ENCODE measurements around the gene GIMAP2. TPM values are rescaled to one million over a fixed set of nuclear protein-coding genes. Genes with fewer than 3 reads are reported as not detected.

GIMAP2 gene
- total and polyA plus RNA-seq, 9 of the 15 experiments (the other 6 are each of a cell fraction or from before 2014, with no cell fraction given): 0.37 to 1.8 (median 1.2) TPM

DNA sequence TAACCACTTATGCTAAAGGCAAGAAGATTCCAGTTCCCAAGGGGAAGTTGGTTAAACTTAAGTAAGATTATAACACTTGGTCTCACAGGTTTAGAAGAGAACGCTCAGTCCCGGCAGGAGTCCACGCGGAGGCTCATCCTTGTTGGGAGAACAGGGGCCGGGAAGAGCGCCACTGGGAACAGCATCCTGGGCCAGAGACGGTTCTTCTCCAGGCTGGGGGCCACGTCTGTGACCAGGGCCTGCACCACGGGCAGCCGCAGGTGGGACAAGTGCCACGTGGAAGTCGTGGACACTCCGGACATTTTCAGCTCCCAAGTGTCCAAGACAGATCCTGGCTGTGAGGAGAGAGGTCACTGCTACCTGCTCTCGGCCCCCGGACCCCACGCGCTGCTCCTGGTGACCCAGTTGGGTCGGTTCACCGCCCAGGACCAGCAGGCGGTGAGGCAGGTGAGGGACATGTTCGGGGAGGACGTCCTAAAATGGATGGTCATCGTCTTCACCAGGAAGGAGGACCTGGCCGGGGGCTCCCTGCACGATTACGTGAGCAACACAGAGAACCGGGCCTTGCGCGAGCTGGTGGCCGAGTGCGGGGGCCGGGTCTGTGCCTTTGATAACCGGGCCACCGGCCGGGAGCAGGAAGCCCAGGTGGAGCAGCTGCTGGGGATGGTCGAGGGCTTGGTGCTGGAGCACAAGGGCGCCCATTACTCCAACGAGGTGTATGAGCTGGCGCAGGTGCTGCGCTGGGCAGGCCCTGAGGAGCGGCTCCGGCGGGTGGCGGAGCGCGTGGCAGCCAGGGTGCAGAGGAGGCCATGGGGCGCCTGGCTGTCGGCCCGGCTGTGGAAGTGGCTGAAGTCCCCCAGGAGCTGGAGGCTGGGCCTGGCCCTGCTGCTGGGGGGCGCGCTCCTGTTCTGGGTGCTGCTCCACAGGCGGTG is 34.7 kb downstream of the GIMAP2 start (continued):
- TF ChIP-seq EZH2 (IDR thresholded peaks at IDR 0.05; ENCODE audit: borderline replicate concordance, low read depth, low read length) (0 out of 2 replicates have a peak, but pooled peaks have one; percentile 23), ATF6 (CRISPR knock-in tag; IDR thresholded peaks at IDR 0.05) (no peak)

DNA sequence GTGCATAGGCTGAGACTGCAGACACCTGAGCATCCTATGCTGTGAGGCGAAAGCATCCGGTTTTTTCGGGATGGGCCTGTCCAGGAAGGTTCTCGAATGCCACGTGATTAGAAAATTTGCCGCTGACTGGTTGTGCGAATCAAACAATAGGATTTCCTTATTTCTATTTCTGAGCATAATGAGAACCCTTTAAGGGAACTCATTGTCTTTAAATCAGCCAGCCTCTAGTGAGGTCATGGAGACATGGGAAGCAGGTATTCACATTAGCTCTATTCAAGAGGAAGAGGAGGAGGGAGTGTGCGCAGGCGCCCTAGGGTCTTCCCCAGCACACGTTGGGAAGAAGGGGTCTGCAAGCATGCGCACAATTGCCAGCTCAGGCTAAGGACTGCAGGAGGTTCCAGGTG is 36.5 kb downstream of the GIMAP2 start:
- H3K9me1 ChIP-seq (ENCODE audit: control insufficient read depth, insufficient read depth, low read length): no peaks in the 10 kb centered on the region
- FAIRE-seq (no peak), ATAC-seq (no peak; the same call in 2 of the 3 replicates), DNase-seq (ENCODE audit: extremely low read depth in 1 of 4, low spot score in 3 of 4) (no peak)
- TF ChIP-seq TRIM24 (IDR thresholded peaks at IDR 0.05) (no peak), E2F6 (IDR thresholded peaks at IDR 0.05; ENCODE audit: borderline replicate concordance in 1 of 2, extremely low read depth in 1 of 2, insufficient read depth in 1 of 2, insufficient read length in 1 of 2, low read depth in 1 of 2, low read length in 1 of 2, poor library complexity in 1 of 2, severe bottlenecking in 1 of 2) (peak in 1 of 2 experiments; percentile 17), NRF1 (conservative IDR thresholded peaks at IDR 0.05 in 1 of 2, IDR thresholded peaks at IDR 0.05 in 1 of 2) (peak; percentile 55 to 69)
- ChIA-PET POLR2A (interaction anchor here (0.6 to 1.0 kb wide), 3 partner anchors 43 to 289 kb away, joined by 3 to 4 read pairs (median 3); no protein-coding TSS in a partner anchor), CTCF (ENCODE audit: low intra/inter-chr PET ratio) (no interaction called here)
- in situ Hi-C loops (cut with MboI): no loop called here
- H3K4me3 ChIP-seq: no peak overlapping the region
- intact Hi-C loops (cut with micrococcal nuclease): no loop called here
- 8% methylated on average over 11 of the region's 11 CpGs for WGBS (ENCODE audit: insufficient coverage, low coverage, missing lambda C conversion rate)
- no peak overlapping the region for H3K4me2 ChIP-seq (ENCODE audit: insufficient read depth, low read length)
- 0 out of 2 replicates have a peak overlapping the region, but pooled peaks have one; percentile 11 for H2AFZ ChIP-seq (ENCODE audit: low read depth, low read length)
- H3K27me3 ChIP-seq (ENCODE audit: control insufficient read depth in 2 of 2, insufficient read depth in 2 of 2, low read length in 2 of 2): peaks cover 33 to 41% of the 10 kb centered on the region in 2 experiments
- H3K27ac ChIP-seq (ENCODE audit: extremely low read depth, low read depth, low read length): no peak overlapping the region
- H3K4me1 ChIP-seq (replicated peaks in 1 of 2; ENCODE audit: control insufficient read depth in 2 of 2, insufficient read depth in 2 of 2, low read length in 2 of 2): peaks cover 0 to 8% of the 10 kb centered on the region in 2 experiments; a peak in 1 of 5 replicates
- H4K20me1 ChIP-seq (replicated peaks; ENCODE audit: control insufficient read depth, insufficient read depth, low read length): no peaks in the 10 kb centered on the region
- H3K9ac ChIP-seq (ENCODE audit: insufficient read depth in 1 of 2, low read depth in 2 of 2, low read length in 2 of 2): no peak overlapping the region
- no peaks in the 10 kb centered on the region for H3K79me2 ChIP-seq (ENCODE audit: control insufficient read depth, insufficient read depth, low read length)
- no TSS peak for BruUV-seq (replicated peaks)
- no peaks in the 10 kb centered on the region for H3K9me3 ChIP-seq (replicated peaks; ENCODE audit: control insufficient read depth, insufficient read depth, low read depth, low read length)
- no peaks in the 10 kb centered on the region for H3K36me3 ChIP-seq (ENCODE audit: control insufficient read depth, insufficient read depth, low read length)

Data from K562 (cell line).